Measurements from ENCODE around the gene NSUN2.

NSUN2 gene

GRCh38 chr5:6581090-6581489 is 51.8 kb downstream of the NSUN2 start (continued):
- no peak for TF ChIP-seq ZNF214 (tag by site-specific recombination; IDR thresholded peaks at IDR 0.05; ENCODE audit: borderline replicate concordance)
- TF ChIP-seq ZNF280C (tag by site-specific recombination; IDR thresholded peaks at IDR 0.05), result no peak
- no peak for TF ChIP-seq ZNF350 (tag by site-specific recombination; IDR thresholded peaks at IDR 0.05)
- TF ChIP-seq ZNF394 (tag by site-specific recombination; IDR thresholded peaks at IDR 0.05; ENCODE audit: borderline replicate concordance), result no peak

GRCh38 chr5:6579535-6579934 is 53.3 kb downstream of the NSUN2 start:
- ChIA-PET POLR2A (no interaction called here), CTCF (interaction anchor here (0.7 kb wide), 1 partner anchor 287 kb away, joined by 3 read pairs; no protein-coding TSS in a partner anchor)
- H3K9me3 ChIP-seq (ENCODE audit: control insufficient read depth, insufficient read depth, low read depth, low read length), result no peaks in the 10 kb centered on the region
- no peaks in the 10 kb centered on the region for H3K4me1 ChIP-seq (ENCODE audit: control insufficient read depth, insufficient read depth, low read length)
- H3K36me3 ChIP-seq (ENCODE audit: control insufficient read depth in 2 of 2, insufficient read depth in 1 of 2, low read length in 2 of 2), result no peaks in the 10 kb centered on the region
- H3K27ac ChIP-seq (ENCODE audit: extremely low read depth, low read depth, low read length), result no peak overlapping the region
- no peak overlapping the region for H3K4me3 ChIP-seq (ENCODE audit: low read depth, low read length)
- no peak for TF ChIP-seq ZNF660 (tag by site-specific recombination; IDR thresholded peaks at IDR 0.05)
- no peak for TF ChIP-seq HIC1 (tag by site-specific recombination; IDR thresholded peaks at IDR 0.05)
- no peak for TF ChIP-seq ZNF544 (tag by site-specific recombination; IDR thresholded peaks at IDR 0.05)
- no peak for TF ChIP-seq ZNF510 (tag by site-specific recombination; IDR thresholded peaks at IDR 0.05; ENCODE audit: insufficient replicate concordance)
- TF ChIP-seq ZSCAN5A (tag by site-specific recombination; IDR thresholded peaks at IDR 0.05), result no peak
- TF ChIP-seq PRDM6 (tag by site-specific recombination; IDR thresholded peaks at IDR 0.05), result no peak
- no peak for TF ChIP-seq BCL11B (tag by site-specific recombination; IDR thresholded peaks at IDR 0.05; ENCODE audit: low read depth)
- TF ChIP-seq ZNF211 (tag by site-specific recombination; IDR thresholded peaks at IDR 0.05; ENCODE audit: low read depth), result no peak
- TF ChIP-seq SCRT2 (tag by site-specific recombination; IDR thresholded peaks at IDR 0.05), result no peak
- no peak for TF ChIP-seq ZSCAN23 (tag by site-specific recombination; IDR thresholded peaks at IDR 0.05)
- no peak for TF ChIP-seq ZNF302 (tag by site-specific recombination; IDR thresholded peaks at IDR 0.05; ENCODE audit: low read depth)
- no peak for TF ChIP-seq ZNF792 (tag by site-specific recombination; IDR thresholded peaks at IDR 0.05)
- TF ChIP-seq KLF9 (tag by site-specific recombination; IDR thresholded peaks at IDR 0.05; ENCODE audit: low read depth), result no peak
- no peak for TF ChIP-seq ZNF521 (tag by site-specific recombination; IDR thresholded peaks at IDR 0.05)
- no peak for TF ChIP-seq KLF16 (tag by site-specific recombination; IDR thresholded peaks at IDR 0.05)
- TF ChIP-seq ZNF266 (tag by site-specific recombination; IDR thresholded peaks at IDR 0.05; ENCODE audit: low read depth), result no peak
- TF ChIP-seq PRDM2 (tag by site-specific recombination; IDR thresholded peaks at IDR 0.05; ENCODE audit: borderline replicate concordance), result no peak
- TF ChIP-seq ZNF549 (tag by site-specific recombination; IDR thresholded peaks at IDR 0.05), result no peak
